Amniotic stem cell (primary cell): ENCODE measurements around the gene NFILZ.

Experiments
- DNase-seq: peaks from one replicate; lab custom pipeline; 2025; lab: John Stamatoyannopoulos, UW

Gene NFILZ

DNA sequence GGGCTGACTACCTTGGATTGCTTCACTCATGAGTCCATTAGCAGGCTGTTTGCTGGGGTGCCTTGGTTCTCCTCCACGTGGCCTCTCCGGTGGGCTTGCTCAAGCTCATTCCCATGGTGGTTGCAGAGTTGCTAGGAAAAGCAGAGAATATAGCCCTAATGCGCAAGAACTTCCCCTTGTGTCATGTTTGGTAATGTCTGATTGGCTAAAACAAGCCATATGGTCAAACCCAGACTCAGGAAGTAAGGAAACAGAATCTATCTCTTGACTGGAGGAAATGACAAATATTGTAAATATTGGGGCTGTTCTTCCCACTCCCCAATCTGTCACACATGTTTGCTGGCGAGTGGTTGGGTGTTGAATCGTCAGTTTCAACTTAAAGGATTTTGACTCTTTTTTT, 12.1 kb downstream of the NFILZ start:
- no peak for DNase-seq

DNA sequence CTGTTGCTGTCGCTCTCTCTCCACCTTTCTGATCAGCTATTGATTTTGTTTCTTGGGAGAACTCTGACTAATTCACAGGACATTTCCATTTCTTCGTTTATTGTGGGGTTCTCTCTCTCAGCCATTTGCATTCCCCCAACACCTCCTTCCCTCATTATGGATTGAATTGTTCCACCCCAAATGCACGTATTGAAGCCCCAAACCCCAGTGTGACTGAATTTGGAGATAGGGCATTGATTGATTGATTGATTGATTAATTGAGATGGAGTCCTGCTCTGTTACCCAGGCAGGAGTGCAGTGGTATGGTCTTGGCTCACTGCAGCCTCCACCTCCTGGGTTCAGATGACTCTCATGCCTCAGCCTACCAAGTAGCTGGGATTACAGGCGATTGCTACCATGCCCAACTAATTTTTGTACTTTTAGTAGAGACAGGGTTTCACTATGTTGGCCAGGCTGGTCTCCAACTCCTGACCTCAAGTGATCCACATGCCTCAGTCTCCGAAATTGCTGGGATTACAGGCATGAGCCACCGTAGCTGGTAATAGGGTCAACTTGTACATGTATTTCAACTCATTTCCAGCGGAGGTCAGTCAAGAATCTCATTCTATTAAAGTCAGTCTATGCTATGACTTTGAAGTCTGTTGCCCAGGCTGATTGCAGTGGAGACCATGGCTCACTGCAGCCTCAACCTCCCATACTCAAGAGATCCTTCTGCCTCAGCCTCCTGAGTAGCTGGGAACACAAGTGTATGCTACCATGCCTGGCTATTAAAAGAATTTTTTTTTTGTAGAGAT, 13.6 kb downstream of the NFILZ start:
- DNase-seq, result no peak

DNA sequence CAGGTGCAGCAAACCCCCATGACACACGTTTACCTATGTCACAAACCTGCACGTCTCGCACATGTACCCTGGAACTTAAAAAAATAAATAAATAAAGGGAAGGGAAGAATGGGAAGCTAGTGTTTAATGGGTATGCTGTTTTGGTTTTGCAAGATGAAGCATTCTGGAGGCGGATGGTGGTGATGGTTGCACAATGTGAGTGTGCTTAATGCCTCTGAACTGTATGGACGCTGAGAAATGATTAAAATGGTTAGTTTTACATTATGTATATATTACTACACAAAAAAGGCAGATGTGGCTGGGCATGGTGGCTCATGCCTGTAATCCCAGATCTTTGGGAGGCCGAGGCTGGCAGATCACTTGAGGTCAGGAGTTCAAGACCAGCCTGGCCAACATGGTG, 17.8 kb downstream of the NFILZ start:
- no peak for DNase-seq

DNA sequence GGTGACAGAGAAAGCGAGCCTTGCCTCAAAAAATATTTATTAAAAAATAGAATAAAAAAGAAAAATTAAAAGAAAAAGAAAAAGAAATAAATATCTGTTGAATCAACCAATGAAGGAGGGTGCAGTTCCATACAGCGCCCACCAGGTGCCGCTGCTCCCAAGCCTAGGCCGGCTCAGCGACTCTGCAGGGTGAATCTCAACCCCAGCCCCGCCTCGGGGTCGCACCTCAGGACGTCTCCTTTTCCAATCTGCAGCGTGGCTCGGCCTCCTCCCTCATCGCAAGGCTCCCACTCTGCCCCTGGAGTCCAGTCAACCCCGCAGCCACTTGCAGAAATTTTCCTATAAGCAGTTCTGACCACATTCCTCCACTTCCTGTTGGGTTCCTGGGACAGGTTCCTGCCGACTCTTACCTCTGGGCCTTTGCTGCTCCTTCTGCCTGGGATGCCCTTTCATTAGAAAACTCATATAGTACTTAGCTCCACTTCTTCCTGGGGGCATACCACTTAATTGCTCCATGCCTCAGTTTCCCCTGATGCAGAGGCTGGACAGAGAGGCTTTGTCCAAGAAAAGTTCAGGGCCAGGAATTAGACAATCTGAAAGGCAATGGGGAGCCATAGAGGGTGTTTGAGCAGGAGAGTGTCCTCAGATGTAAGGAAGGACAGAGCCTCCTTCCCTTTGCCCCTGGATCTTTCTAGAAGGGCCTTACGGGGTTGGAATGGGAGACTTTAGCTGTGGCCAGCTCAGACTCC, 24.3 kb downstream of the NFILZ start:
- no peak for DNase-seq

DNA sequence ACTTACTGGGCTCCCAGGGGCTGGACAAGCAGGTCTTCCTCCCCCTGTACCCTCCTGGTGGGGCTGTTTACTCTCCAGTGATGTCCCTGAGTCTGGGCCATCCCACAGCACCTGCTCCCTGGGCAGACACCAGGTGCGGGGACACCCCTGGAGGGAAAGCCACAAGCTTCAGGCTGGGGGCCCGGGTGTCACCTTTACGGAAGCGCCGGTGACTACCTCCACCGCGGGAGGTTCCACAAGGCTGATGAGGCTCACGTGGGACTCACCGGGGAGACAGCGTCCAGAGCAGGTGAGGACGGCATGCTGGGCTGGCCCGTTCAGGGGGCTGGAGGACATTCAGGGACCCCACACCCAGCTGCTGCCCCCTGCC, 24.9 kb downstream of the NFILZ start:
- DNase-seq, result no peak

DNA sequence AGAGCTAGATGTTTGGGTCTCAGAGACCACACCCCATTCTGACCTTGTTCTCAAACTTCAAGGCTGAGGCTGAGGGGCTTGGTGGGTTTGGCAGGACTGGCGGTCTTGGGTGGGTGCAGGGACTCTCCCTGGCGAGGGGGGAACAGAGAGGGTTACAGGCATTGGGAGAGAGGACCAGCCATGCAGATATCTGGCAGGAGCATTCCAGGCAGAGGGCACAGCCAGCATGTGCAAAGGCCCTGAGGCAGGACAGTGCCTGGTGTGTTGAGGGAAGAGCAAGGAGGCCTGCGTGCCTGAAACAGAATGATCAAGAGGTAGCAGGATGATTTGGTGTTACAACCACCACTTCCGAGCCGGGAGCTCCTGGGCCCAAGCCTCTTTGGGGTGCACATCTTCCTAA, 27.4 kb downstream of the NFILZ start:
- no peak for DNase-seq

DNA sequence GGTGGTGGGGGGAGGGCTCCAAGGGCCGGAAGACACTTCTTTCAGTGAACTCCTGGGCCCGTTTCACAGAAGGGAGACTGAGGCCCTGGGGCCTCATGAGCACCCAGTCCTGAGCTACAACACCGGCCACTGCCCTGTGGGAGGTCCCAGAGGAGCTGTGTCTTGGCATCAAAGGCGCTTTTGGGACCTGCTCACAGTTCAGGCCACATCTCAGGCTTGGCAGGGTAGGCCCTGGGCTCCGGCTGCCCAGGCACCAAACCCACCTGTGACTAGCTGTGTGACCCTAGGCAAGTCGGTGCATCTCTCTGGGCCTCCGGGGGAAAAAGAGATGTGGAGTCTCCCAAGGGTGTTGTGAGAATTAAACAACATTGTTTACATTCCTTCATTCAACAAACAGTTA, 29.5 kb downstream of the NFILZ start:
- DNase-seq, result no peak

DNA sequence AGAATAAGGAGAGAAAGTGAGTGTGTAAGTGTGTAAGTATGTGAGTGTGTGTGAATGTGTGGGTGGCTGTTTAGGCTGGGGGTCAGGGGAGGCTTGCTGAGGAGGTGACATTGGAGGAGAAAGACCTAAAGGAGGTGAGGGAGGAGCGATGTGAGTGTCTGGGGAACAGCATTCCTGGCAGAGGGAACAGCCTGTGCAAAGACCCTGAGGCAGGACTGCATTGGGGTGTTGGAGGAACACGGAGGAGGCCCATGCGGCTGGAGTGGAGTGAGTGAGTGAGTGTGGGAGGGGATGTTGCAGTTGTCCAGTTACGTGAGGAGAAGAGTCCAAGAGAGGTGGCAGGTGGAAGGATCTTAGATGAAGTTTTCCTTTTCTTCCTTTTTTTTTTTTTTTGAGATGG, 31.8 kb downstream of the NFILZ start:
- DNase-seq, result no peak

DNA sequence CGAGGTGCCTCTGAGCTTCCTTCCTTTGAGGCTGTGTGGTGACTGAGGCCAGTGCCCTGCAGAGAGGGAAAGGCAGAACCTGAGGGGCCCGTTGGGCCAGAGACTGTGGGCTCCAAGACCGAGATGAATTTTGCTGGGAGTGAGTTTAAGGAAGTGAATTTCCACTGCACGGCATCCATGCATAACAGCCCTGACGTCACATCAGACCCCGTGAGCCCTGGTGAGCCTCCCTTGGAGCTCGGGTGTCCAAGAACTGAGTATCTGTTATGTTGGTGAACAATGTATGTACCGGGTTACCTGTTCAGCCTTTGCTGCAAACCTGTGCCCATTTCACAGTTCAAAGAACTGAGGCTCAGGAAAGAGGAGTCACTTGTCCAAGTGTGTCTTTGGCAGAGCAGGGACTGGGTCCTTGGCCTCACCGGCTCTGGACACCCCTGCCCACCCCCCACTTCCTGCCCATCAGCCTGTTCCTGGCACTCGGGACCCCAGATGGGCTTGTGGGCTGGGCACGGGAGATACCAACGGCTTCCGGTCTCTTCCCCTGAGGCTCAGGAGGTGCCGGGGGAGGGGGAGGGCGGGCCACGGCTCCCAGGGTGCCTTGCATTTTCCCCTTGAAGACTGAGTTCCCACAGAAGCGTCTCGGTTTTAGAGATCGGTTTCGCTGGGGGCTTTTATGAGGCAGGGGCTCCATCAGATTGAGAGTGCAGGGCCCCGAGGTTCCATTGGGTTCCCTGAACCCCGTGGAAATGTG, 33.7 kb downstream of the NFILZ start:
- no peak for DNase-seq

DNA sequence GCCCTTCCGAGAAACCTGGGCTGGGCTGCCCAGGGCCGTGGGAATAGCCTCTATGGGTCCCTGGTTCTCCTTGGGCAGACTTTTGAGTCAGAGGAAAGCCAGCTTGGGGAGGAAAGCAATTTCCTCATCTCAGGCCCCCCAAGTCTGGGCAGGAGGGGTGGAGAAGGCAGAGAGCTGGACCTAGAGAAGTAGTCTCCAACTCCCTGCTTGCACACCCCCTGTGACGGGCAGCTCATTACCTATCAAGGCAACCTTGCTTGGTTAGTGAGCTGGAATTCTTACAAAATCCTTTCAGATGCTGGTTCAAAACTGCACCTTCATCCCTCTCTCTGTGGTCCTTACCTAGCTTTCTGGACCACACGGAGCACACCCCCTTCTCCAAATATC, 34.2 kb downstream of the NFILZ start:
- no peak for DNase-seq

DNA sequence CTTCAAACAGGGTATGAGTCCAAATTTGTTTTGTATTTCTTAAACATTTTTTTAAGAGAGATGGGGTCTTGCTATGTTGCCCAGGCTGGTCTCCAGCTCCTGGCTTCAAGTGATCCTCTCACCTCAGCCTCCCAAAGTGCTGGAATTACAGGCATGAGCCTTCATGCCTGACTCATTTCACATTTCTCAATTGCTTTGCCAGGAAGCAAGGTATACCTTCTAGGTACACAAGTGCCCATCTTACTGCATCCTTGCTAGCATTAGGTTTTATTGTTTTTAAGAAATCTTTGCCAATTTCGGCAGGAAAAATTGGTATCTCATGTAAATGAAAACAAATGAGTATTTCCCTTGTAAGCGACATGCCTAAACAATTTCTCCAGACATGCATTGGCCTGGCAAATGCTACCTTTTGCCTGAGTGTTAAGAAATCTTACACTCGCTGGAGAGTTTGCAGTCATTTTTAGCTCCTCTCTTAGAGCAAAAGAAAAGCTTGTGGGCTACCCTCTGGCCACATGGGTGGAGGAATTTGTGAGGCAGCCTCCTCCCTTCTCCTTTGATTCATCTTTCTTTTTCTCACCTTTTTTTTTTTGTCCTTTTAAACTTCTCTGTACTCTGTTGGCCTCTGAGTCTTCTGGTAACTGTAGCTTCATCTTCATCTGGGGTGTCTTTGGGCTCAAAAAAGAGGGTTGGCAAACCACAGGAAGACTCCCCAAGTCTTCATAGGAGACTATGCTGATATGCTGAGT, 35.2 kb downstream of the NFILZ start:
- no peak for DNase-seq

DNA sequence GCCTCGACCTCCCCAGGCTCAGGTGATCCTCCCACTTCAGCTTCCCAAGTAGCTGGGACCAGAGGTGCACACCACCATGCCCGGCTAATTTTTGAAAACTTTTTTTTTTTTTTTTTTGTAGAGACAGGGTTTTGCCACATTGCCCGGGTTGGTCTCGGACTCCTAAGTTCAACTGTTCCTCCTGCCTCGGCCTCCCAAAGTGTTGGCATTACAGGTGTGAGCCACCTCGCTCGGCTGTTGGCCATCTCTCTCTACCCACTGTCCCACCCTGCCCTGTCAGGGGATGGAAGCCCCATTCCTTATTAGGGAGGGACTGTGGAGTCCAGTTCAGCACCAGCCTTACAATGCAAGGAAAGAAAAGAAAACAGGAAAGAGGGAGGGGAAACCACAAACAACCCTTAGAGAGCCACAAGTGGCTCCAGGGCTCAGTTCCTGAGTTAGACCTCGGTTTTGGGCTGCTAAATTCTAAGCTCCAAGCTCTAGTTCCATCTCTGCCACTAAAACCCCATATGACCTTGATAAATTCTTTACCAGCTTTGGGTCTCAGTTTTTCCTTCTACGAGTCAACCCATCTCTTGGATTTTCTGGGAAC, 36.5 kb downstream of the NFILZ start:
- no peak for DNase-seq

DNA sequence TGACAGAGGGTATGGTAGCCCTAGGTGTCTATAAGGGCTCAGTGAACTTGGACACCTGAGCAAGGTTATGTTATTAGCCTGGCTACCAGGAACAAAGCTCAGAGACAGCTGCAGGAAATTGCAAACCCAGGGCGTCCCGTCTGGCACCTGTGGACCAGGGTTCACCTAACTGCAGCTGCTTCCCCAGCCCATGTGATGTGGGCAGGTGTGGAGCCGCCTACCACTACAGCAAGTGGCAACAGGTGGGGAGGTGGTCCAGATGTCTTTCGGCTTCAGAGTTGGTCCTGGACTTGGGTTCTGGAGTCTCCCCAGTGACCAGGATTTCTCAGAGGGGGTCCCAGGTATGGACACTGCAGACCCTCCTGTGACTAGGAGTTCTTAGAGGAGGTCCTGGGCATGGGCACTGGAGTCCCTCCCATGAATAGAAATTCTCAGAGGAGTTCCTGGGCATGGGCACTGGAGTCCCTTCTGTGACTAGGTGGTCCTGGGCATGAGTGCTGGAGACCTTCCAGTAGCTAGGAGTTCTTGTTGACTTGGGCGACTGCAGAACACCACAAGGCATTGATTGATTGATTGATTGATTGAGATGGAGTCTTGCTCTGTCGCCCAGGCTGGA, 43.0 kb downstream of the NFILZ start:
- DNase-seq, result no peak

DNA sequence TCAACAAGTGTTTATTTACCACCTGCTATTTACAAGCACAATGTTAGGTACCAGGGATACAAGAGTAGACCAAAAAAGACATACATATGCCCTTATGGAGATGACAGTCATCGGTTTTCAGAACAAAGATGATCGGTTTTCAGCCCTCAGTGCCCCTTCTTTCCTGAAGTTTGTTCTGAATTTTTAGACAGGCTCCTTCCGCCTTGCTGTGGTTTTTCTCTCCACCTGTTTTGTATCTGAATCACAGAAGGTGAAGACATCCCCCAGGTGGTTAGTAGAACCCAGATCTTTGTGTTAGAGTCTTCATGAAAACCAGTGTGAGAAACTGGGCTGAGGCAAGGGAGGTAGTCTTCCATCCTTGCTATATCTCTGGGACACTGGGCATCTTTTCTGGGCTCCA, 44.6 kb downstream of the NFILZ start:
- DNase-seq, result no peak

DNA sequence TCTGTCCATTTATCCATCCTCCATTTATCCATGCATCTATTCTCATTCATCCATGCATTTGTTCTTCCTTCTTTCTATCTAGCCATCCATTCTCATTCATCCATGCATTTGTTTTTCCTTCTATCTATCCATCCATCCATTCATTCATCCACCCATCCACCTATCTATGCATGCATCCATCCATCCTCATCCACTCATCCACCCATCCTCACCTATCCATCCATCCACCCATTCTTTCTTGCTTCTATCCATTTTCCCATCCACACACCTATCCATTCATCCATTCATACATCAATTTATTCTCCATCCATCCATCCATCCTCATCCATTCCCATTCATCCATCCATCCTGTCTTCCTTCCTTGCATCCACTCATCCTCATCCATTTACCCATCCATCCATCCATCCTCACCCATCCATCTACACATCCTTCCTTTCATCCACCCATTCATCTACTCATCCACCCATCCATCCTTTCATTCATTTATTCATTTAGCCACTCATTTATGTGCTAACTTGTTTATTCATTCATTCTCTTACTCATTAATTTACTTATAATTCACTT, 47.9 kb downstream of the NFILZ start:
- DNase-seq, result no peak
